A549 (cell line): ENCODE data around the gene BRI3.

Experiments used
- HOXA7 ChIP-seq: fragments of 250-450 bp; sonication (Bioruptor Pico); IDR thresholded peaks from 2 replicates; pipeline ENCODE4 v1.5.0; 2020; ENCODE audit warnings: mild to moderate bottlenecking, moderate library complexity
- MYC ChIP-seq: IDR thresholded peaks from 2 replicates; pipeline ENCODE4 v1.6.1; 2012; ENCODE audit warnings: mild to moderate bottlenecking, inconsistent platforms, low read length, improper control_type of control experiment, borderline replicate concordance
- TF ChIP-seq, protein P1 (sequence below): fragments of 250-450 bp; sonication (Bioruptor Pico); IDR thresholded peaks from 2 replicates; pipeline ENCODE4 v1.5.0; 2021; ENCODE audit warnings: mild to moderate bottlenecking, moderate library complexity, borderline replicate concordance

- TF ChIP-seq, protein P1, sequence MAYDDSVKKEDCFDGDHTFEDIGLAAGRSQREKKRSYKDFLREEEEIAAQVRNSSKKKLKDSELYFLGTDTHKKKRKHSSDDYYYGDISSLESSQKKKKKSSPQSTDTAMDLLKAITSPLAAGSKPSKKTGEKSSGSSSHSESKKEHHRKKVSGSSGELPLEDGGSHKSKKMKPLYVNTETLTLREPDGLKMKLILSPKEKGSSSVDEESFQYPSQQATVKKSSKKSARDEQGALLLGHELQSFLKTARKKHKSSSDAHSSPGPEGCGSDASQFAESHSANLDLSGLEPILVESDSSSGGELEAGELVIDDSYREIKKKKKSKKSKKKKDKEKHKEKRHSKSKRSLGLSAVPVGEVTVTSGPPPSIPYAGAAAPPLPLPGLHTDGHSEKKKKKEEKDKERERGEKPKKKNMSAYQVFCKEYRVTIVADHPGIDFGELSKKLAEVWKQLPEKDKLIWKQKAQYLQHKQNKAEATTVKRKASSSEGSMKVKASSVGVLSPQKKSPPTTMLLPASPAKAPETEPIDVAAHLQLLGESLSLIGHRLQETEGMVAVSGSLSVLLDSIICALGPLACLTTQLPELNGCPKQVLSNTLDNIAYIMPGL (CRISPR knock-in tag) = no peak
- TF ChIP-seq HOXA7 (CRISPR knock-in tag) (no peak), MYC (no peak)
Measured at GRCh38 chr7:98241674-98242241, 39.7 kb upstream of the BRI3 start.
